Measurements from ENCODE around the gene GMIP. TPM values are rescaled to one million over a fixed set of nuclear protein-coding genes. Genes with fewer than 3 reads are reported as not detected.

The GMIP gene
- total RNA-seq, 1 donor from 2014 or later: 6.5 TPM

GRCh38 chr19:19635313-19635702, 8.1 kb downstream of the GMIP start:
- no peak for DNase-seq

DNA sequence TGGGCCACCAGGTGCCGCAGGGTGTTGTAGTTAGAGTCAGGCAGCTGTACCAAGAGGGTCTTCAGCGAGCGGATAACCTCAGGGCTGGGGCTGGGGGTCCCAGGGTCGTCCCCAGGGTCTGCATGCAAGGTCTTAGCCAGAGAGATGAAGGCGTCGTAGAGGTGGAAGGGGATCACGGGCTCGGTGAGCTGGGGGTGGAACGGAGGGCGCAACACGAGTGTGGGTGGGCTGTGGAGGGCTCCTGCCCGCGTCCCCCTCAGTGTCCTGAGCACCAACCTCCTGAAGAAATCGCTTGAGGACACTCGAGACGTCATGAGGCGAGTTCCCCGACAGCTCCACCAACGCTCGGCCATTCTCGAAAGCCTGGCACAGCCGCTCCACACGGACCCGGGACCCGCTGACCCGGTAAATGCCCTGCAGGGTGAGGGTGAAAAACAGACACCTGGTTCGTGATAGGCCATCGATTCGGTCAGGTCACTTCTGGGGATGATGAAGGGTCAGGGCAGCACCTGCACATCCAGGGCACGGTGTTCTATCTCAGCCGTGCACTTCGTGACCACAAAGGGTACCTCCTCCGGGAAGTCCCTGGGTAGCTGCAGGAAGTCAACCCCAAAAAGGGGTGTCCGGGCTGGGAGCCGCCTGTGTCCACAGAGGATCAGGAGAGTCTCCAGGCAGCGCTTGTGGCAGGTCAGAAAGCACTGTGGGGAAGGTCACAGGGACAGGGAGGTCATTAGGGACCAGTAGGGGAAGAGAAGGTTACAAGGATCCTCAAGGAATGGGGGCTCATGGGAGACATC, 8.7 kb downstream of the GMIP start:
- no peak for DNase-seq

DNA sequence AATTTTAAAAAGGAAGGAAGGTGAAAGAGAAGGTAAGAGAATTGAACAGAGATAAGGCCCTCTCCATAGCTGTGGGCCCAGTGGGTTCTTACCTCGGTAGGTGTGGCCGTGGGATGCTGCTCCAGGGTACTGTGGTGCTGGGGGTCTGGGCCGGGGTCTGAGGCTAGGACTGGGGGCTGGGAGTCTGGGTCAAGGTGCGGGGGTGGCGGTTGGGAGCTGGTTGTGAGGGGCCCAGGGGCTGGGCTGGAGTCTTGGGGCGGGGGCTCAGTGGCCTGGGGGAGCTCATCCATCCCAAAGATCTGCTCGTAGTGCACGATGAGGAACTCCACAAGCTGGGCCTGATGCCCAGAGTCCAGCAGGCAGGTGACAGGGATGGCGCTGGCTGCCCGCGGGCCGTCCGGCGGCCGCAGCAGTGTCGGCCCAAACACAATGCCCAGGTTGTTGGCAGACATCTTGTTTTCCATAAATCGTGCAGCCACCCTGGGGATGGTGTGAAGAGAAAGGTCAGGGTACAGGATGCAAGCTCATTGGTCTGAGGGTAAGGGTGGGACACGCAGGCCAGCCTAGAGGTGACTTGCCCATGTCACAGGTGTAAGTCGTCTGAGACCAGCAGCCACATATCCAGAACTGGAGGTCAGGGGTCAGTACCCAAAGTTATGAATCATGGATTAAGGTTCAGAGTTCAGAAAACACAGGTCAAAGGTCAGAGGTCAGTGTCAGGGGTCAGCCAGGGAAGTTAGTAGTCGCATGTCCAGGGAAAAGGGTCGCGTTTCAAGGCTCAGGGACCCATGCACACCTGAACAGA, 9.5 kb downstream of the GMIP start:
- DNase-seq: no peak

- DNase-seq: no peak
Observed at GRCh38 chr19:19632661-19633060, 10.8 kb downstream of the GMIP start.

GRCh38 chr19:19631346-19631745, 12.1 kb downstream of the GMIP start:
- no peak for DNase-seq

- DNase-seq: no peak
Observed at GRCh38 chr19:19630426-19630825, 13.0 kb downstream of the GMIP start.

- no peak for DNase-seq
Observed at GRCh38 chr19:19630062-19630414, 13.4 kb downstream of the GMIP start.

DNA sequence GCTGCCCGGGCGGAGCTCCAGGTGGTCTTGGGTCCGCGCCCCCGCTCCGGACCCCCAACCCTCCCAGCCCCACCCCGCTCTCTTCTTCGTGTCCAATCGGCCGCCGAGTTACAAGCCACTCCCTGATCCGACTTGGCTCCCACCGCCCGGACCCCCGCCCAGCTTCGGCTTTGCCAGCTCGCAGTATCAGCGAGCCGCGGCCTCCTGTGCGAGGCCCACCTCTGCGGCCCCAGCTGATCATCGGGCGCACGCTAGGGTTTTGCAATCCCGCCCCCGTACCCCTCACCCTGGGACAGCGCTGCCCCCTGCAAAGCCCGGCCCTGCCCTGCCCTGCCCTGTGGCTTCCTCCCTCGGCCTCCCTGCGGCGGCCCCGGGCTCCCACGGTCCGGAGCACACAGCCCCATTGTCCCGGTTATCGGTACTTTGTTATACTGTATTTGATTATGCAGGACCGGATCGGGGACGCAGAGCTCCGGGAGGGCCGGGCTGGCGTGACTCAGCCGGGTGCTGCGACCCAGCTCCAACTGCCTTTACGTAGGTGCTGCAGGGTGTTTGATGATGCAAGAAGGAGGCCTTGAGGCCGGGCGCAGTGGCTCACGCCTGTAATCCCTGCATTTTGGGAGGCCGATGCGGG, 14.8 kb downstream of the GMIP start:
- DNase-seq: no peak

- no peak for DNase-seq
Observed at GRCh38 chr19:19627621-19628500, 15.6 kb downstream of the GMIP start, which contains the start of gene LPAR2. LPAR2 (minus strand) TSS chr19:19628220; CDS start chr19:19627275, 945 bp downstream.

- DNase-seq: no peak
Observed at GRCh38 chr19:19626516-19627472, 16.7 kb downstream of the GMIP start.

DNA sequence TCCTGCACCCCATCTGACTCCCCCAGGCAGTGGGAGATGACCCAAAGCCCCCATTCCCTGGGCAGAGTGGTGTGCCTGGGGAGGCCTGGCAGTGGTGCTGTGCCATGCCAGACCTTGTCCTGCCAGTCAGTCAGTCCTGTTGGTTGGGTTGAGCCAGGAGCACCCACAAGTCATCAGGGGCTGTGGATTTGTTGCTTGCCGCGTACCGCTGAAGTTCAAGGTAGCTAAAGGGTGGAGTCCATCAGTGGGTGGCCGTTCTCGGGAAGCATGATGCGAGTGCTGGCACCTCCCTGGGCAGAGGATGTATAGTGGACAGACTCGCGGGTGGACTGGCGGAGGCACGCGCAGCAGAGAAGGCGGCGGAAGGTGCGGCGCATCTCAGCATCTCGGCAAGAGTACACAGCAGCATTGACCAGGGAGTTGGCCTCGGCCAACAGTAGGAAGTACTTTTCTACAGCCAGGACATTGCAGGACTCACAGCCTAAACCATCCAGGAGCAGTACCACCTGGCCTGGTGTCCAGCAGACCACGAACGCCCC, 19.4 kb downstream of the GMIP start:
- no peak for DNase-seq

- DNase-seq: no peak
Observed at GRCh38 chr19:19623383-19623782, 20.1 kb downstream of the GMIP start.

DNA sequence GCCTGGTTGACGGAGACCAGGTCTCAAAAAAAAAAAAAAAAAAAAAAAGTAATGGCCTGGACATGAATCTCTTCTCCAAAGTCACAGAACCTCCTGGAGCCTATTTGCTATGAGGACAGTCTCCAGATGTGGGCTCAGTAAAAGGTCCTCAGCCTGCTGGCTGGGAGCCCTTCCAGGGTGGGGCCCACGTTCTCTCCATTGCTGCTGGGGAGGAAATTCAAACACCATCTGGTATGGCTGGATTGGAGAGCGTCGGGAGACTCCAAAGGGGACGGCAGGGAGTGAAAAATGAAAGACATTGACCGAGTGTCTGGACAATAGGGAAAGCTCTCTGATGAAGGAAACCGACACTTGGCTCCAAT, 23.6 kb downstream of the GMIP start:
- no peak for DNase-seq

DNA sequence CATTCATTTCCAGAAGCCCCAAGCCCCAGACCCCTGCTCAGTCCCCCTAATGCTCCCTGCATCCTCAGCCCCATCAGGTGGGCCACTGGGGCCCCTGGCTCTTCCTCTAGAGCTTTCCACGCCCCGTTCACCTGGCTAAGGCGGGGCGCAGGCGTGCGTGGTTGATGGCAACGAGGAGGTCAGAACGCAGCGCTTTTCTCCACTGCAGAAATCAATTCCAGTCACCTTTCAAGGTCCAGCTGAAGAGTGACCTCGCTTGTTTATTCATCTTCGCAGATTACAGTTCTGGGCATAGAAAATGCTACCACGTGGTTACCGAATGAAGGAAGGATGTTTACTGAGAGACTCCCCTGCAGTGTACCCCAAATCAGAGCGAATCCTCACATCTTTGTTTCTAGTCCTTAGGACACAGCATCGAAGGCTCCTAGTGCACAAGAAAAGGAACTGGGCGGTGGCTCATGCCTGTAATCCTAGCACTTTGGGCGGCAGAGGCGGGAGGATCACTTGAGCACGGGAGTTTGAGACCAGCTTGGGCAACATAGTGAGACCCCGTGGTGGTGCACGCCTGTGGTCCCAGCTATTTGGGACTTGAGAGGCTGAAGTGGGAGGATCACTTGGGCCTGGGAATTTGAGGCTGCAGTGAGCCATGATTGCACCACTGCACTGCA, 24.1 kb downstream of the GMIP start:
- no peak for DNase-seq

DNA sequence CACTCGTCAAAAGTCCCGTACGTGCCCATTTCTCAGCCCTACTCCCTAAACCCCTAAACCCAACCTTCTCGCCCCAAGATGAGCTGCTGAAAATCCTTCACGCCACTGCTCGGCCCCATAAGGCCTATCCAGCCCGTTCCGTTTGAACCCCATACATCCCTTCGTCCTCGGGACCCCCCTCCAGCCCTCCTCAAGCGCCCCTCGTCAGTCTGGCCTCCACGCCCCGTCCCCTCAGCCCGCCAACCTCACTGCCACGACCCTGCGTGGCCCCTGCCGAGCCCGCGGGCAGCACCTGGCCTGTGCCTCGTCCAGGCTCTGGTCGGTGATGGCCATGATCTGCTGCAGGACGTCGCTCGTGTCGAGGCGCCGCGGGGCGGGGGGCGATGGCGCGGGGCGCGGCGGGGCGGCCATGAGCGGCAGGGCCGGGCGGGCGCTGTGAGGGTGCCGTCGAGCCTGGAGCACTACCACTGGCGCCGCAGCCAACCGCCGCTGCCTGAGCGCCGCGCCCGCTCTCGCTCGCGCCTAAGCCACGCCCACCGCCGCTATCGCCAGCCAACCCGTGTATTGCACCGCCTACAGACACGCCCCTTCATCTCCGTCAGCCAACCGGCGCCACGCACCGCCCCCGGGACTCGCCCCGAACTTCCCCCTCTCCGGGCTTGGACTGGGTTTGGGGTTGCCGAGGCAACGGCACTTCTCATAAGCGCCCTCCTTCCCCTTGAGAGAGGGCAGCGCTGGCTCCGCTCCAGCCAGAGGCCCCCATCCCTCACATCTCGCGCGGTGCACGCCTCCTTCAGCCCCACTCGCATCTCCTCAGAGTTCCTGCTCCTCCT, 25.0 kb downstream of the GMIP start, which contains the start of gene PBX4:
Gene PBX4 (minus strand): TSS at position 469 of the 833 bp plus-strand sequence. CDS start 58 bp downstream, at position 411.
- peak; percentile 78 for DNase-seq

GRCh38 chr19:19615086-19615485, 28.4 kb downstream of the GMIP start:
- DNase-seq: no peak

DNA sequence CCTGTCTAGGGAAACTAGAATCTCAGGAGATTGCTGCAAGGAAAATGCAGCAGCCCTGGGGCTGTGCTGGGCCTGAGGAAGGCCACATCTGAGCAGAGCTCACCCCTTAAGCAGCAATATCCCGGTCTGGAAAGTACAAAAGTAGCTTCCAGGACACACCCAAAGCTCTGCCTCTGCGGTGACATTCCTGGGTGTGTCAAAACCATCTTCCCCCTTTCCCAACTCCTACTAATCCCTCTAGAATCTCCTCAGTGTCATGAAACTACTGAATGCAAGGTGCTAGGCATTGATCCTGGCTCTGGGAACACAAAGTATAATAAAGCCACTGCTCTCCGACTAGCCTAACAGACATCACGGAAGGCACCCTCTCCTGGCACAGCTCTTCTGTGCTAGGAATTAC, 30.0 kb downstream of the GMIP start:
- DNase-seq: no peak

DNA sequence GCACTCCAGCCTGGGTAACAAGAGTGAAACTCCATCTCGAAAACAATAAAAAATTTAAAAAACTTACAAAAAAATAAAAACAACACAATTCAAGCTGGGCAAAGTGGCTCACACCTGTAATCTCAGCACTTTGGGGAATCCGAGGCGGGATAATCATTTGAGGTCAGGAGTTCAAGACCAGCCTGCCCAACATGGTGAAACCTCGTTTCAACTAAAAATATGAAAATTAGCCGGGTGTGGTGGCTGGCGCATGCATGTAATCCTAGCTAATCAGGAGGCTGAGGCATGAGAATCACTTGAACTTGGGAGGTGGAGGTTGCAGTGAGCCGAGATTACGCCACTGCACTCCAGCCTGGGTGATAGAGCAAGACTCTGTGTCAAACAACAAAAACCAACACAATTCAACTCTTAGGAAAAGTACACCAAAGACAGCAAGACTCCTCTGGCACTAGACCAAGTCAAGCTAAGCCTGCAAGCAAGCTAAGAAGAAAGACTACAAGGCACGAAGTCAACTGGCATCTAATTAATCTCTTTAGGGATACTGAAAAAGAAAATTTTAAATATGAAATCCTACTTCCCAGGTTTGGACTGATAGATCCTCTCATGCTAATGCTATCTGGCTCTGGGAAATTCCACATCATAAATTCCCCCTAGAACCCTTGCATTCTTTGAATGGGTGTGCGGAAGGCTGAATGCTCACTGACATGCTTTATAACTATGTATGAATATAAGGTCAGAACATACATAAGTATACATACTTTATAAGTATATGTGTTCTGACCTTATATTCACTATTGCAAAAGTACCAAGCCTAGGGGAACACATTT, 32.9 kb downstream of the GMIP start:
- no peak for DNase-seq

Measured in dermis blood vessel endothelial cell (primary cell).